Activated T-cell treated with anti-CD3 and anti-CD28 coated beads for 48 hours (primary cell): ENCODE measurements around the gene ZFP91.

Experiments used
- DNase-seq: peaks from one replicate; pipeline ENCODE4 v3.0.0-alpha.2; 2020; ENCODE audit warnings: low read depth

The ZFP91 gene

GRCh38 chr11:58582437-58582836, 3.6 kb downstream of the ZFP91 start:
- no peak for DNase-seq

DNA sequence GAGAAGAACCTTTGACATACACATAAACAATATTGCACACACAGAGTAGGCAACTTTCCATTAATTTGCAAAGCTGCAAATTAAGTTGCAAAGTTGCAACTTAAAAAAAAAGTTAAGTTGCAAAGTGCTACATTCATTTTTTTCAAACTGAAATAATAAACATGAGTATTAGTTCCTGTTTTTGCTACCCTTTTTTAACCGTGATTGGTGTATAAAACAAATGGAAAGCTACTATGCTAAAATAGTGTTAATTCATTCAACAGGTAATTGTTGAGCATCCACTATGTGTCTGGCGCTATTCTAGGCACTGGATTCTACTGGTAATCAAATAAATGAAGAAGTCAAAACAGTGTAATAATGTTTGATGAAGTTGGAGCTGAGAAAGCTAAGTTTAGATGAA, 8.1 kb downstream of the ZFP91 start:
- no peak for DNase-seq

- DNase-seq: no peak
Observed at GRCh38 chr11:58591659-58592058, 12.8 kb downstream of the ZFP91 start.

DNA sequence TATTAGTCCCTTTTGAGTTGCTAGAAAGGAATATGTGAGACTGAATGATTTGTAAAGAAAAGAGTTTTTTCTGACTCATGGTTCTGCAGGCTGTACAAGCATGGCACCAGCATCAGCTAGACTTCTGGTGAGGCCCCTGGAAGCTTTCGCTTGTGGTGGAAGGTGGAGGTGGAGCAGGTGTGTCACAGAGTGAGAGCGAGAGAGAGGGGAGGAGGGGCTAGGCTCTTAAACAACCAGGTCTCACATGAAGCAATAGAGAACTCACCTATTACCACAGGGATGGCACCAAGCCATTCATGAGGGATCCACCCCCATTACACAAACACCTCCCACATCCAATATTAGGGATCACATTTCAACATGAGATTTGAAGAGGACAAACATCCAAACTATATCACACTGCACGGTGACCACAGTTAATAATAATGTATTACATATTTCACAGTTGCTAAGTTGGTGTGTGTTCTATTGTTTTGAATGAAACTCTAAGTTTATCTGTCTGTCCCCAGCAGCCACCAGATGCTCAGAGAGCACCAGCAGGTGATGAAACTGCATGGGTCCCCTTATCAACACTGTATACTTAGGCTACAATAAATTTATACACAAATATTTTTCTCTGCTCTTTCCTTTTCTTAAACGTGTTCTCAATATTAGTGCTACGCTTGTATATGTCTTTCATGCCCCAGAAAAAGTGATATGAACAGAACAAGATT, 14.1 kb downstream of the ZFP91 start:
- DNase-seq: peak; percentile 35

GRCh38 chr11:58594826-58595225, 16.0 kb downstream of the ZFP91 start:
- no peak for DNase-seq

- DNase-seq: no peak
Observed at GRCh38 chr11:58596621-58597020, 17.8 kb downstream of the ZFP91 start.

DNA sequence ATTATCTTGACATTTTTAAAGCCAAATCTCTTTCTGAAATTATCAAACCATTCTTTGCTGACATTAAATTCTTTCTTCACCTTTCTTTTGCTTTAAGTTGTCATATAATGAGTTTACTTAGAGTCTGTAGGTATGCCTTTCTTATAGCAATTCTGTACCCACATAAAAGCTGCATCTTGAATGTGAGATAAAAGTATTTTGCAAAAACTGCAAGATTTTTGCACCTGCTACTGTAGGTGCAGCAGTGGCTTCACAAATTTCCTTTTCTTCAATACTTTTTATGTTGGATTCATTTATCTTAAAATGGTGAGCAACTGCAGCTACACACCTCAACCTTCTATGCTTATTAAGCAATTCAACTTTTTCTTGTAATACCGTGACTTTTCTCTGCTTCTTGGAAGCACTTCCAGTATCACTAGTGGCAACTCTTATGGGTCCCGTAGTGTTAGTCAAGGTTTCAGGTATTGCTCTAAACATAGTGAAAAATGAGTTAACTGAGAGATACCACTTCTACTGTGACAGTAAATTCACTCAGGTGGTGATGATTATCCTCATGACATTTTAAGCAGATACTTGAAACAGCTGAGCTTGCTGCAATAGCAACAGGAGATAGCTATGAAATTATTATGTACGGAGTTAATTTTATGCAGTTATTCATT, 18.8 kb downstream of the ZFP91 start:
- DNase-seq: no peak

DNA sequence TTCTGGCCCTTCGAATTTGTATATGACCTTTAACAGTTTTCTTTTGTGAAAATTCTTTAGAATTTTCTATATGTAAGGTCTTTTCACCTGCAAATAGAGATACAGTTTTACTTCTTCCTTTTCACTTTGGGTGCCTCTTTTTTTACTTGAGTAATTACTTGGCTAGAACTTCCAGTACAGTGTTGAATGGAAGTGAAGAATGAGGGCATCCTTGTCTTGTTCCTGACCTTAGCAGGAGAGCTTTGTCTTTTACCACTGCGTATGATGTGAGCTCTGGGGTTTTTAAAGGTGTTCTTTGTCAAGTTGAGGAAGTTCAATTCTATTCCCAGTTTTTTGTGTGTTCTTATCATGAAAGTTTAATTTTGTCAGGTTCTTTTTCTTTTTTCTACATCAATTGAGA, 21.6 kb downstream of the ZFP91 start:
- DNase-seq: no peak

GRCh38 chr11:58606930-58607714, 28.3 kb downstream of the ZFP91 start:
- no peak for DNase-seq

- DNase-seq: no peak
Observed at GRCh38 chr11:58608331-58608730, 29.5 kb downstream of the ZFP91 start.

DNA sequence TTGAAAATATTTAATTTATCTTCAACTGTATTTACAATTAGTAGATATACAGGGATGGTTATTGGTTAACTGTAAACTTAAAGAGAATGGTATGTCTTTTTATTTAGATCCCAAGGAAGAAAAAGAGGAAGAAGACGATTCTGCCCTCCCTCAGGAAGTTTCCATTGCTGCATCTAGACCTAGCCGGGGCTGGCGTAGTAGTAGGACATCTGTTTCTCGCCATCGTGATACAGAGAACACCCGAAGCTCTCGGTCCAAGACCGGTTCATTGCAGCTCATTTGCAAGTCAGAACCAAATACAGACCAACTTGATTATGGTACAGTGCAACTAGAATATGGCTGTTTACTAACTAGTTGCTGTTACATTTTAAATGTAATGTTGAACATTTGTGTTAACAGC, 30.9 kb downstream of the ZFP91 start:
- DNase-seq: no peak

DNA sequence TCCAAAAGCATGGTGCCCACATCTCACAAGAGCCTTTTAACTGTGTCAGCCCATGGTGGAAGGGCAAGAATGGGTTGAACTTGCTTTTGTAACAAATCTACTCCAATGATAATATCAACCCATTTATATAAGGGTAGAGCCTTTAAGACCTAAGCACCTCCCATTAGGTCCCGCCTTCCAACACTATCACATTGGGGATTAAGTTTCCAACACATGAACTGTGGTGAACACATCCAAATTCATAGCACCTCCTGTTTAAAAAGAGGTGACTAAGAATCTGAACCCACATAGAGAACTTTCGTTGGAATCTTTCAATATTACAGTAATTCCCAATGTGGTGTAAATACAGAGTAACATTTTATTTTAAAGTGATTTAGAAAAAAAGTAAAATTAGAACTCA, 34.4 kb downstream of the ZFP91 start:
- no peak for DNase-seq

GRCh38 chr11:58615559-58615958, 36.7 kb downstream of the ZFP91 start:
- no peak for DNase-seq

DNA sequence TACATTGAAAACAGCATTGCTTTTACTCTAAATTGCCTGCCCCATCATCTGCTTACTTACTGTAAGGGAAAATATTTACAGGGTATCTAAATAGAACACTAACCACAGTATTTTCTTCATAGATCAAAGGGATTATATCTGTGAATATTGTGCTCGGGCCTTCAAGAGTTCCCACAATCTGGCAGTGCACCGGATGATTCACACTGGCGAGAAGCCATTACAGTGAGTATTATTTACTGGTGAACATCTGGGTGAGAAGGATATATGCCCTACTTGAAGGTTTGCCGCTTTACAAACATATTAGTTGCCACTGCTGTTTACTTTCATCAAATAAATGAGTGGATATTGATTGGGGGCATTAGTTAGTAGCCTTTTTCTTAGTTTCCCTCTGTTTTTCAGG, 37.7 kb downstream of the ZFP91 start:
- no peak for DNase-seq

- DNase-seq: no peak
Observed at GRCh38 chr11:58617976-58618557, 39.2 kb downstream of the ZFP91 start.

DNA sequence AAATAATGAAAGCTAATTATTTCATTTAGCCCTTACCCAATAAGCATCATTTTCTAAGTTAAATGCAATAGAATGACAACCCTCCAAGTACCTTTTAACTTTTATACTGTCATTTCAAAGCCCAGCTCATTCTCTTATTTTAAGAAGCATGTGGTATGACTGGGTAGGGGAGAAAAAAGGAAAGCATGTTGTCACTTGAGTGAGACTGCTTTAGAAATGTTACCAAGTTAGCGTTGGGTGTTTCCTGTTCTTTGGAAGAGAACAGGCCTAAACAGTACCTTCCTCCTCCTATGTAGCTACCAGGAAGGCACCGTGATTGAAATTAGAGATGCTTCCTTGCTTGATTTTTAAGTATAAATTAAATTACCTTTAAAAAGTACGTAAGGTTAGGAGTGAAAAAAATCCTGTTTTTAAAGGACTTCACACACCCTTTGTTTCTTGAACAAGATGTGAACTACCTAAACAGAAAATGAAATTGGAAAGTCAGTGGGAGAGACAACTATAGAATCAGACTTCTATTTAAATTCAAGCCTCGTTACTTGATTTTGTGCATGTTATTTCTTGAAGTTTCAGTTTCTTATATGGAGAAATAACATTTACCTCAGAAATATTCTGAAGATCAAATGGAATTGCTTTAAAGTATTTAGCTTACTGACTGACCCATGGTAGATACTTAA, 42.9 kb downstream of the ZFP91 start:
- DNase-seq: no peak

- DNase-seq: no peak
Observed at GRCh38 chr11:58622344-58622743, 43.5 kb downstream of the ZFP91 start, which contains the start of gene CNTF. CNTF (plus strand) TSS chr11:58622665; CDS start chr11:58622753, 88 bp downstream.

DNA sequence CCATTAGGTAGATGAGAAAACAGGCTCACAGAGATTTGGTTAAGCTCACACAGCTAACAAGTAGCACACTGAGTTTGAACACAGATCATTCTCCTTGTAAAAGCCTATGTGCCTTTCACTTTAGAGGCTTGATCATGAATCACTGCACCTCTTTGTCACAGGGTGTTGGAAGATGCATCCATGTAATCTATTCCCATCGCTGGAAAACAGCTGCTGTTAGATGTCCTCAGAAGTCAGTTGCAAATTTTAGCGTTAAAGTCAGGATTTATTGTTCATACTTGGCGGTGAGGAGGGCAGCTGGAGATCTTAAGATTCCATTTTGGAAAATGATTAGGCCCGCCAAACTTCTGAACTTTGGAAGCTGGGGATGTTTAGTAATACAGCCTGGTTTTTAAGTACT, 46.2 kb downstream of the ZFP91 start:
- no peak for DNase-seq

DNA sequence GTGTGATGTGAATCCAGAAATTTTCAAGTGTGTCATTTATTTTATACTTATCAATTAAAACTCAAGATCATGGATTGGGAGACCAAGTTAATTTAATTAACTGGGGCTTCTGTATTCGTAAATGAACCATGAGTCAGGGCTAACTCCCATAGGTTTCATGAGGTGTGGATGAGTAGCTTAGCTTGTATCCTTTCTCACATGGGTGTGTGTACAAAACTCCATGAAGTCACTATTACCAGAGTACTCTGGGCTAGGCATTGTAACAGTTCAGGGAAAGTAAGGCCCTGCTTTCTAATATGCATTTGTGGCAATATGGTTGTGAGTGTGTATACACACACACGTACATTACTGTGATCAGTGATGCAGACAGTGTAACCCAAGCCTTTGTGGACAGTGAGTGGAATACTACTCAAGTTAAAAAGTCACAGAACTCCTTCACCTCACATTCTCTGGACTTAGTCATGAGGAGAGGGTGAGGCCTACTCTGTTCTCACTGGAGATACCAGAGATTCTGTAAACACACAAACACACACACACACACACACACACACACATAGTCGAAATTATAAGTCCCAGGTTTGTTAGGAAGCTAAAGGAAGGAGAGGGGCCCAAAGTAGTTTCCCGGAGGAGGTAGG, 47.1 kb downstream of the ZFP91 start:
- no peak for DNase-seq

GRCh38 chr11:58626934-58627483, 48.1 kb downstream of the ZFP91 start:
- DNase-seq: no peak

- no peak for DNase-seq
Observed at GRCh38 chr11:58628446-58628845, 49.6 kb downstream of the ZFP91 start.
